T-helper 1 cell treated with Interleukin-12 subunit alpha and Interleukin-12 subunit beta and Interleukin-4 antibody, amounts not matched to agents 30 ng/mL and 1 ng/mL, for 36 hours (primary cell): Measurements from ENCODE around the gene AARS2. TPM values are rescaled to one million over a fixed set of nuclear protein-coding genes. Genes with fewer than 3 reads are reported as not detected.
"Not testable (repeated sequence)": the region's sequence is repeated elsewhere in the genome, so short reads cannot be mapped to it uniquely, and the experiment has no call there.

Experiments used
- intact Hi-C: fragments of 100-400 bp; cut with micrococcal nuclease; formaldehyde crosslinking; loops from one replicate; pipeline ENCODE4 v1.15.1; 2024
- total RNA-seq: library from RNA; stranded (reverse); gene quantifications from 2 replicates; pipeline ENCODE4 v1.2.3, GENCODE V29; 2022

The AARS2 gene
- total RNA-seq, 1 donor from 2014 or later, result 19.8 TPM

- intact Hi-C loops, result no loop called here
Measured at GRCh38 chr6:44332585-44332984, 19.4 kb upstream of the AARS2 start.

GRCh38 chr6:44329858-44330257 is 16.7 kb upstream of the AARS2 start:
- intact Hi-C loops, result no loop called here

- intact Hi-C loops, result not testable (repeated sequence)
Measured at GRCh38 chr6:44328203-44328602, 15.1 kb upstream of the AARS2 start.

- intact Hi-C loops, result no loop called here
Measured at GRCh38 chr6:44327760-44328159, 14.6 kb upstream of the AARS2 start.

GRCh38 chr6:44327096-44327495 is 13.9 kb upstream of the AARS2 start:
- intact Hi-C loops, result no loop called here

- intact Hi-C loops, result no loop called here
Measured at GRCh38 chr6:44321210-44321609, 8.1 kb upstream of the AARS2 start.

GRCh38 chr6:44317136-44317631 is 4.0 kb upstream of the AARS2 start:
- intact Hi-C loops, result loop anchor here (10.0 kb wide), 1 partner anchor 542 kb away; the partner anchor contains the start of gene VEGFA

- intact Hi-C loops, result loop anchor here (10.0 kb wide), 1 partner anchor 542 kb away; the partner anchor contains the start of gene VEGFA
Measured at GRCh38 chr6:44316481-44316880, 3.3 kb upstream of the AARS2 start.

- intact Hi-C loops, result loop anchor here (10.0 kb wide), 1 partner anchor 541 kb away; the partner anchor contains the start of gene VEGFA
Measured at GRCh38 chr6:44315951-44316350, 2.8 kb upstream of the AARS2 start.

- intact Hi-C loops, result loop anchor here (10.0 kb wide), 1 partner anchor 541 kb away; the partner anchor contains the start of gene VEGFA
Measured at GRCh38 chr6:44315516-44315915, 2.4 kb upstream of the AARS2 start.

- intact Hi-C loops, result loop anchor here (10.0 kb wide), 1 partner anchor 540 kb away; the partner anchor contains the start of gene VEGFA
Measured at GRCh38 chr6:44314657-44315056, 1.5 kb upstream of the AARS2 start.

GRCh38 chr6:44311767-44312166 is 1.4 kb downstream of the AARS2 start:
- intact Hi-C loops, result loop anchor here (10.0 kb wide), 1 partner anchor 537 kb away; the partner anchor contains the start of gene VEGFA

- intact Hi-C loops, result loop anchor here (10.0 kb wide), 1 partner anchor 537 kb away; the partner anchor contains the start of gene VEGFA
Measured at GRCh38 chr6:44311304-44311703, 1.8 kb downstream of the AARS2 start.

GRCh38 chr6:44310241-44310640 is 2.9 kb downstream of the AARS2 start:
- intact Hi-C loops, result loop anchor here (10.0 kb wide), 1 partner anchor 535 kb away; the partner anchor contains the start of gene VEGFA

GRCh38 chr6:44309631-44310030 is 3.5 kb downstream of the AARS2 start:
- intact Hi-C loops, result loop anchor here (10.0 kb wide), 1 partner anchor 535 kb away; the partner anchor contains the start of gene VEGFA

GRCh38 chr6:44309092-44309491 is 4.1 kb downstream of the AARS2 start:
- intact Hi-C loops, result no loop called here

- intact Hi-C loops, result no loop called here
Measured at GRCh38 chr6:44307217-44307616, 5.9 kb downstream of the AARS2 start.

GRCh38 chr6:44306710-44307109 is 6.4 kb downstream of the AARS2 start:
- intact Hi-C loops, result no loop called here

- intact Hi-C loops, result no loop called here
Measured at GRCh38 chr6:44305200-44305725, 7.9 kb downstream of the AARS2 start.

GRCh38 chr6:44304282-44305199 is 8.6 kb downstream of the AARS2 start:
- intact Hi-C loops, result loop anchor here (1.0 kb wide), 1 partner anchor 36 kb away; no protein-coding TSS in a partner anchor

GRCh38 chr6:44303842-44304241 is 9.3 kb downstream of the AARS2 start:
- intact Hi-C loops, result loop anchor here (1.0 kb wide), 1 partner anchor 36 kb away; no protein-coding TSS in a partner anchor

- intact Hi-C loops, result no loop called here
Measured at GRCh38 chr6:44302856-44303255, 10.3 kb downstream of the AARS2 start.
